GM19397 (cell line): Measurements from ENCODE around the gene CUL4A.
"Not testable (repeated sequence)": the region's sequence is repeated elsewhere in the genome, so short reads cannot be mapped to it uniquely, and the experiment has no call there.

Source experiments
- ATAC-seq: cut with Tn5 transposase; IDR thresholded peaks from one replicate; pipeline ENCODE4 v1.9.1; 2021; ENCODE audit warnings: mild to moderate bottlenecking, moderate library complexity; ENCODE audit not compliant: unreplicated experiment

The CUL4A gene

DNA sequence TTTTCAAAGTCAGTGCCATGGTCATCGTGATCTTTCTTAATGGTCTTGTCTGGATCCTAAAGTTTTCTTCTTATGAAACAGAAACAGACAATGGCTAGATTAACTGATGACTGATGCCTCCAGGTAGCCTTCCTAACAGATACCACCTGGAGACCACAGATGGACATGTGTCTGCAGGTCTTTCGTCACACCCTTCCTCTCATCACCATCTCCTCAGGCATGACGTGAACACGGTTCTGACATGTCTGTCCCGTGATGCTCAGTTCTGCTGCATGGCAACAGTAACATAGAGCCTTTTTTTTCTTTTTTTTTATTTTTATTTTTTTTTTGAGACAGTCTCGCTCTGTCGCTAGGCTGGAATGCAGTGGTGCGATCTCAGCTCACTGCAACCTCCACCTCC is 74.5 kb downstream of the CUL4A start:
- no peak for ATAC-seq

DNA sequence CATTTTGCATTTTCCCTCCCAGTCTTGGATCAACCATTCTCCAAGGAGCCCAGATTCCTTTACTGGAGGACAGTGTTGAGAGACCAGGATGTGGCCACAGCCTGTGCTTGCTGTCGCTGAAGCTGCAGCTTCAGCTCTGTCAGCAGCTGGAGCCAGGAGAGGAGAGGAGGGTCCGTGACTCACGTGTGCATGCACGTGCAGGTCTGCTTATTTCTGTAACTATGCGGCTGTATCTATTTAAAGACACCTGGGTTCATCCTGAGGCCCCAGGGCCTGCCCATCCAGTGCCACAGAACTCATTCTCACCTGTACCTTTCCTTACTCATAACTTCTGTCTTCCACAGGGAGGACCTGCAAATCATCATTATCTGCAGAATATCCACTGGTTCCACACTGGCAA is 79.5 kb downstream of the CUL4A start:
- no peak for ATAC-seq

- ATAC-seq = no peak
These were observed 81.7 kb downstream of the CUL4A start for GRCh38 chr13:113291129-113291528.

DNA sequence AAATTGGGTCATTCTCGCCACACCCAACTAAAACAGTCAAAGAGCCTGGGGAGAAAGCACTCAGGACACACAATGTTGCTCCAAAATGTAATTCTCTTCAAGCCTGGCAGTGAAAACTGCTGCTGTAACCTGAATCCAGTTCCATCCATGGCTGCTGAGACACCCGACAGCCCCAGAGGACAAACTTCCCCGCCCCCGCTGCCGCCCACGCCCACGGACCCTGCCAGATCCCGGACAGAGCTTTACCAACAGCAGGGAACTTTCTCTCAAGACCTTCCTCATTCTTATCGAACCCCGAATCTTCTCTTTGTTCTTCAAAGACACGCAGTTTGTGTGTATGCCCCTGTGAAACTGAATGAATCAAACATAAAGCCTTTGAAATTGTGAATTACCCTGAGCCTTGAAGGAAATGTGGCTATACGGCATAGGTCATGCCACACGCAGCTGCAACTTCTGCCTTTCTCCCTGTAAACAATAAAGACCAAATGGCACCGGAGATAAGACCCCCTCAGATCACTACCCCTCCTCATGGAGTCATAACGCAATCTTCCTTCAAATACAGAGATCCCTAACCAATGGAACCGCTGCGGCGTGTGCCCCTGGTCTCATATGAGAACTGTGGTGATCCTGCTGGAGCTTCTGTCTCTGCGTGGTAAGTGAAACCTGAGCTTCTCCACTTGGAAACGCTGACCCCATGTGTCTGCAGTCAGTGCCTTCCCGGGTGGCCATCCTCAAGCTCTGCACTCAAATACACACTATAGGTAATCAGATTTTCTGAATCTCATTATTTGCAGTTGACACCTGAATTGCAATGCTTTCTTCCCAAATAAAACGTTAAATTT is 82.8 kb downstream of the CUL4A start:
- no peak for ATAC-seq

- no peak for ATAC-seq
These were observed 84.3 kb downstream of the CUL4A start for GRCh38 chr13:113293686-113294085.

DNA sequence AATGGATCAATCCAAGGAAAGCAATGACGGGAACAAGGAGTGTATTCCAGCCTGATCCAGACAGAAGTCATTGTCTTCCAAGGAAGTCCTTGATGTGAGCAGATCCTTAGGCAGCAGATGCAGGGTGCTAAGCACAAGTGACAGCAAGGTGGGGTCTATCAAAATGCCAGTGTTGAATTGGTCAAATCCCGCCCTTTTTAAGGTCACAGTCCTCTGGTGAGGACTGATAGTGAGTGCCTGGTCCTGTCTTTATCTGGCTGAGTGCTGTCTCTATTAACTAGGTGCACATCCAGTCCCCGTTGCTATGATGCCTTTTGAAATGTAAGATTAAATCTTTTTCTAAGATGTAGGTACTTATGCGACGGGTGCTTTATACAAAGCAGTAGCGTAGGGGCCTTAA is 86.4 kb downstream of the CUL4A start:
- no peak for ATAC-seq

DNA sequence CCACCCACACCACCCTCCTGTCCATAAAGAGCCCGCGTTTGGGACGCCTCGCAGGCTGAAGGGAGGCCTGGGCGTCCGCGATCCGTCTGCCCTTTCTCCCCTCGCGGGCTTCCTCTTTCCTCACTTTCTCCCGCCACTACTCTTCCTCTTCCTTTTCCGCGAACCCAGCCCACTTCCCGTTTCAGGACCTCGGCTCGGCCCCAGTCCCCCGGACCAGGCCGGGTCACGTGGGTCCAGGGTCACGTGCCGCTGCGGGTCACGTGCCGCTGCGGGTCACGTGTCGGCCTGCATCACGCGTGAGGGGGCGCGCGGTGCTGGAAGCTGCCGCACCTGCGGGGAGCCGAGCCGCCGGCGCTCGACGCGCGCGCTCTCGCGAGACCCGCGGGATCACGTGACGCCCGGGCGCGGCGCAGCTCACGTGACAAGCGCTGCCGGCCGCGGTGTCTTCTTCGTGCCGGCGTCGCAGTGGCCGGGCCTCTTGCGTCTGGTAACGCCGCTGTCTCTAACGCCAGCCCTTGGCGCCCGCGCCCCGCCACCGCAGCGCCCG is 87.5 kb downstream of the CUL4A start, which contains the start of gene LAMP1:
Gene LAMP1 (plus strand): TSS at position 417 of the 547 bp plus-strand sequence. CDS start 196 bp downstream, outside the sequence.
- ATAC-seq = peak; percentile 88

DNA sequence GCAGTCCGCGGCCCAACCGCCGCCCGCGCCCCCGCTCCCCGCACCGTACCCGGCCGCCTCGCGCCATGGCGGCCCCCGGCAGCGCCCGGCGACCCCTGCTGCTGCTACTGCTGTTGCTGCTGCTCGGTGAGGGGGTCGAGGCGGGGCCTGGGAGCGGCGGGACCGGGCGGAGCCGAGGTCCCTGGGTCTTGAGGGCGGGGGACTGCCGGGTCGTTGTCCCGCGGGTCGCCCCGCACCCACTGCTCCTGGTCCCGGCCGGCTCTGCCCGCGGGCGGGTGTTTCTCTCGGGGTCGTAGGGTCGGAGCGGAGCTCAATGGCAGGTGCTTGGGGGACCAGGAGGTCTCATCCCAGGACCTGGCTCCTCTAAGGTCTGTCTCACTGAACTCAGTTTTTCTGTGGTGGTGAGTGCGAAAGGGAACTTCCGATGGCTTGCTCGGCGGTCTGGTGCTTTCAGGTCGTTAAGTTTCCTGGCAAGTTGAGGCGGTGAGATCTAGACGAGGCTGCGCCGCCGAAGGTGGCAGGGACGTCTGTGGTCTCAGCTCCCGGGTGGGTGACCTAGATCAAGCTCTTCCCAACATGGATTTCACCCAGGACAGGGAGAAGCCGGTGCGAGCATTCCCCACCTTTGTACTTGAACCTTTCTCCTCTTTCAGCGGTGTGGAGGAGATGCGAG is 88.1 kb downstream of the CUL4A start:
- peak; percentile 34 for ATAC-seq

DNA sequence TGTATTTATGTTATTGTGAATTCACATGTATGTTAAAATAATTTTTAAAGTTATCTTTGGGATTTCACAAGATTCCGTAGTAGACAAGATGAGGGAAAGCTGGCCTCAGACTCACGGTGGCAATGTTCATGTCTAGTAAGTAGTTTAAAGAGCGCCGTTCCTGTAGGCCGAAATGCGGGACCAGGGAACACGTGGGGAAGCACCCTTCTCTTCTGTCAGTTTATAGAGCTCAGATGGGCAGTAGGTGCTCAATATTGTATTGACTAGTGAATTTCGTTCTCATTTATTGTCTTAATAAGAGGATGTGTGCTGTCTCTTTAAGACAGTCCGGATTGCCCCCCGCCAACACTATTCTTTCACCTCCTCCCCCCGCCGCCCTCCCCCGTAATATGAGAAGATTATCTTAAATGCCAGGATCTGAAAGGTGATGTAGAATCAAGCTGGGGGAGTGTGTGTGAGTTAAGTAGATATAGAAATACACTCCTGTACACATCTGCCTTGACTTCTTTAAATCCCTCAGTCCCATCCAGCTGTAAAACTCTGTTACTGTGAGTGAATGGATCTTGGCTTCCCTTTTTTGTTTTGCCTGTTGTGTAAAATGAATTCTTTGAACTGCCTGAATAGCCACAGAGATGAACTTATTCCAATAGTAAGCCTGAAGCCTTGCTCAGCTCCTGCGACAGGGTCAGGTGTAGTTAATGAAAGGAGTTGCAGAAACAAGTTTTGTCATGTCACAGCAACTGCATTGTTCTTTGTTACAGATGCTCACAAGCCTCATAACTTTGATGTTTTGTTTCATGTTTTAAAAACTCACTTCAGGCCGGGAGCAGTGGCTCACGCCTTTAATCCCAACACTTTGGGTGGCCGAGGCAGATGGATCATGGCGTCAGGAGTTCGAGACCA is 88.9 kb downstream of the CUL4A start:
- no peak for ATAC-seq

- no peak for ATAC-seq
These were observed 90.5 kb downstream of the CUL4A start for GRCh38 chr13:113299951-113300350.

DNA sequence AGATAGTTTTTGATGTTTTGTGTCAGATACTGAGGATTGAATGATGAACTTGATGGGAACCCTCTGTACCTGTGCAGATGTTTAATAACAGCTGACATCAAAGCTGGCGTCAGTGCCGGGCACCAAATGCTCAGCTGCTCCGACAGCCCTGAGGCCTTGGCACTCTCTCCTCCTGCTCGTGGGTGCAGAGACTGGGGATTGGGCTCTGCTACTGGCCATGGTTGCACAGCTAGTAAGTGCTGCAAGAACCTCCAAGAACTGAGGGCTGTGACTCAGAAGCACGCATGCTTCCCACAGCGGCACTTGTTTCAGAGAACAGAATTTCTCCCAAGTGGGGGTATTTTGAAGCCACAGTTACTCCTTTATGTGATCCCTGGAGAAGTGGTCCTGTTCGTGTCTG is 93.6 kb downstream of the CUL4A start:
- ATAC-seq = no peak

- no peak for ATAC-seq
These were observed 94.7 kb downstream of the CUL4A start for GRCh38 chr13:113304121-113304520.

- ATAC-seq = no peak
These were observed 95.8 kb downstream of the CUL4A start for GRCh38 chr13:113305208-113305607.

DNA sequence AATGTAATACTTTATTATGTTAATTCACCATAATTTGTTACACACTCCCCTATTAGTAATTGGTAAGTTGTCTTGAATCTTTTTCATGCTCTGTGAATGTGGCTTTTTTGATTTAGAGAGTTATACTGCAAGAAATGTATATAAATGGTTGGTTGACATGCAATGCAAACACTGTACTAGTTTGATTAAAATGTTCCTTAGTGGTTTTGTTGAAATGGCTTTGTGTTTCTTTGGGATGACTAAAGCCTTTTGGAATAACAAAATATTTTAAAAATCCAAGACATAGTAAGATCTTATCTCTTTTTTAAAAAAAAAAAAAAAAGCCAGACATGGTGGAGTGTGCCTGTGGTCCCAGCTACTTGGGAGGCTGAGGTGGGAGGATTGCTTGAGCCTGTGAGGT is 98.1 kb downstream of the CUL4A start:
- ATAC-seq = no peak

- ATAC-seq = no peak
These were observed 100.1 kb downstream of the CUL4A start for GRCh38 chr13:113309473-113309872.

GRCh38 chr13:113314112-113314511 is 104.7 kb downstream of the CUL4A start:
- ATAC-seq = not testable (repeated sequence)

GRCh38 chr13:113314895-113315470 is 105.6 kb downstream of the CUL4A start:
- not testable (repeated sequence) for ATAC-seq

DNA sequence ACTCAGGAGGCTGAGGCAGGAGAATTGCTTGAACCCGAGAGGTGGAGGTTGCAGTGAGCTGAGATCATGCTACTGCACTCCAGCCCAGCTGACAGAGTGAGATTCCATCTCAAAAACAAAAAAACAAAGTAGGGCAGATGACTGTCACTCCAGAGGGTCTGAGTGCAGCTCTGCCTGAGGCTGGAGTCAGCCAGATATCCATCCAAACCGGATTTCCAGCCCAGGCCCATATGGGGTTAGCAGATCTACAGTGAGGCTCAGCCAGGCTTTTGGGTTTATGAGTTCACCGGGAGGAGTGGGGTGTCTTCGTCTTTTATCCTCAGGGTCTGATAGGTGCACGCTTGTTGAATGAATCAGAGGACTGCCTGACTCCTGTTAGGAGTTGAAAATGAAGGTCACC is 106.6 kb downstream of the CUL4A start:
- ATAC-seq = no peak
